ENCODE data around the gene MOV10.

GRCh38 chr1:112721966-112722524 is 47.6 kb downstream of the MOV10 start:
- TF ChIP-seq, protein P1, sequence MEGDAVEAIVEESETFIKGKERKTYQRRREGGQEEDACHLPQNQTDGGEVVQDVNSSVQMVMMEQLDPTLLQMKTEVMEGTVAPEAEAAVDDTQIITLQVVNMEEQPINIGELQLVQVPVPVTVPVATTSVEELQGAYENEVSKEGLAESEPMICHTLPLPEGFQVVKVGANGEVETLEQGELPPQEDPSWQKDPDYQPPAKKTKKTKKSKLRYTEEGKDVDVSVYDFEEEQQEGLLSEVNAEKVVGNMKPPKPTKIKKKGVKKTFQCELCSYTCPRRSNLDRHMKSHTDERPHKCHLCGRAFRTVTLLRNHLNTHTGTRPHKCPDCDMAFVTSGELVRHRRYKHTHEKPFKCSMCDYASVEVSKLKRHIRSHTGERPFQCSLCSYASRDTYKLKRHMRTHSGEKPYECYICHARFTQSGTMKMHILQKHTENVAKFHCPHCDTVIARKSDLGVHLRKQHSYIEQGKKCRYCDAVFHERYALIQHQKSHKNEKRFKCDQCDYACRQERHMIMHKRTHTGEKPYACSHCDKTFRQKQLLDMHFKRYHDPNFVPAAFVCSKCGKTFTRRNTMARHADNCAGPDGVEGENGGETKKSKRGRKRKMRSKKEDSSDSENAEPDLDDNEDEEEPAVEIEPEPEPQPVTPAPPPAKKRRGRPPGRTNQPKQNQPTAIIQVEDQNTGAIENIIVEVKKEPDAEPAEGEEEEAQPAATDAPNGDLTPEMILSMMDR (IDR thresholded peaks at IDR 0.05) = no peak
- TF ChIP-seq EP300 (IDR thresholded peaks at IDR 0.05) = no peak
- no peak for TF ChIP-seq POLR2A (IDR thresholded peaks at IDR 0.05)
